H1 (cell line): ENCODE results near the gene TNRC6C. TPM values are rescaled to one million over a fixed set of nuclear protein-coding genes. Genes with fewer than 3 reads are reported as not detected.

Experiments
- TCF12 ChIP-seq: IDR thresholded peaks from 2 replicates; pipeline ENCODE4 v1.6.1; 2011; ENCODE audit warnings: low read depth, mild to moderate bottlenecking, low read length
- polyA plus RNA-seq, 7 experiments: library from polyadenylated mRNA; depleted of rRNA in 3 of 7; stranded (reverse) in 5 of 7; unstranded in 2 of 7; fragments of >200 nt in 5 of 7; fragments of 200-250 nt in 2 of 7; gene quantifications; 1 replicate in 5 of 7; 2 replicates in 1 of 7; 4 replicates in 1 of 7; pipeline versions ENCODE4 v1.2.1 to v1.2.3, GENCODE V29; 2011 to 2013; ENCODE audit warnings: missing spikeins in 2 of 7, mixed read lengths in 2 of 7
- total RNA-seq: library from RNA; stranded (reverse); fragmentation: NEBNext Ultra II Directional; extraction: Animal tissue kit (Norgen Biotek cat#: 25700); gene quantifications from 2 replicates; pipeline ENCODE4 v1.2.1, GENCODE V29; 2021

The TNRC6C gene
- total and polyA plus RNA-seq, 2 of the 8 experiments (the other 6 are each of a cell fraction or from before 2014, with no cell fraction given): 2.8 to 28.9 TPM

GRCh38 chr17:78012428-78012827 lies 53.9 kb downstream of the TNRC6C start (continued):
- TF ChIP-seq TCF12: no peak
